Mononuclear cell (primary cell): ENCODE measurements around the gene KRT15. TPM values are rescaled to one million over a fixed set of nuclear protein-coding genes. Genes with fewer than 3 reads are reported as not detected.

ENCODE experiments used
- H3K27me3 ChIP-seq: 2 replicates; pipeline ENCODE4 v1.6.0; 2011; ENCODE audit warnings: low read length, control low read depth; ENCODE audit not compliant: insufficient read depth
- H3K4me1 ChIP-seq: 2 replicates; pipeline ENCODE4 v1.5.1; 2011; ENCODE audit warnings: mild to moderate bottlenecking, low read length, control low read depth; ENCODE audit not compliant: insufficient read depth
- H3K4me3 ChIP-seq: 2 replicates; pipeline ENCODE4 v1.5.1; 2011; ENCODE audit warnings: mild to moderate bottlenecking, low read length, moderate library complexity
- H3K9me3 ChIP-seq: 2 replicates; pipeline ENCODE4 v1.5.1; 2011; ENCODE audit warnings: low read depth, mild to moderate bottlenecking, control low read depth, low read length
- total RNA-seq: library from RNA; depleted of rRNA; stranded (reverse); fragments of >200 nt; gene quantifications from one replicate; pipeline ENCODE4 v1.2.3, GENCODE V29; 2012

Gene KRT15
- total RNA-seq, 1 donor = not detected

GRCh38 chr17:41474863-41475262 lies 43.8 kb downstream of the KRT15 start:
- H3K27me3 ChIP-seq = no peaks in the 10 kb centered on the region
- no peaks in the 10 kb centered on the region for H3K9me3 ChIP-seq
- H3K4me3 ChIP-seq = no peak overlapping the region

GRCh38 chr17:41468346-41468745 lies 50.3 kb downstream of the KRT15 start:
- H3K27me3 ChIP-seq = peaks cover 2% of the 10 kb centered on the region
- no peaks in the 10 kb centered on the region for H3K9me3 ChIP-seq
- no peaks in the 10 kb centered on the region for H3K4me1 ChIP-seq
- no peak overlapping the region for H3K4me3 ChIP-seq

More at GRCh38 chr17:41474863-41475262, 43.8 kb downstream of the KRT15 start:
- H3K4me1 ChIP-seq = peaks cover under 1% of the 10 kb centered on the region

- no peak overlapping the region for H3K4me3 ChIP-seq
- H3K4me1 ChIP-seq = no peaks in the 10 kb centered on the region
- H3K9me3 ChIP-seq = no peaks in the 10 kb centered on the region
- peaks cover 2% of the 10 kb centered on the region for H3K27me3 ChIP-seq
Observed at GRCh38 chr17:41467561-41467960, 51.1 kb downstream of the KRT15 start.

- Histone ChIP-seq H3K4me1 (no peaks in the 10 kb centered on the region), H3K9me3 (no peaks in the 10 kb centered on the region), H3K4me3 (no peak within 1 kb of the TSS), H3K27me3 (peaks cover 2% of the 10 kb centered on the region)
Observed at GRCh38 chr17:41466988-41467387, 51.7 kb downstream of the KRT15 start, which contains the start of gene KRT32. Gene KRT32, minus strand, starts transcription at chr17:41467386. Its CDS starts 61 bp downstream, at chr17:41467325.

- Histone ChIP-seq H3K4me1 (no peaks in the 10 kb centered on the region), H3K27me3 (peaks cover 2% of the 10 kb centered on the region), H3K4me3 (no peak overlapping the region), H3K9me3 (no peaks in the 10 kb centered on the region)
Observed at GRCh38 chr17:41464682-41465081, 54.0 kb downstream of the KRT15 start.

GRCh38 chr17:41464173-41464572 lies 54.5 kb downstream of the KRT15 start:
- Histone ChIP-seq H3K4me1 (no peaks in the 10 kb centered on the region), H3K4me3 (no peak overlapping the region), H3K27me3 (peaks cover 2% of the 10 kb centered on the region), H3K9me3 (no peaks in the 10 kb centered on the region)

GRCh38 chr17:41463746-41464145 lies 54.9 kb downstream of the KRT15 start:
- no peak overlapping the region for H3K4me3 ChIP-seq
- H3K27me3 ChIP-seq = peaks cover 2% of the 10 kb centered on the region
- H3K9me3 ChIP-seq = no peaks in the 10 kb centered on the region
- no peaks in the 10 kb centered on the region for H3K4me1 ChIP-seq

Other genes with a start within 250 kb of the KRT15 start
- gene KRTAP9-7, start 243.2 kb downstream of the KRT15 start, total RNA-seq = not detected
- gene KRTAP29-1, start 216.0 kb downstream of the KRT15 start, total RNA-seq = not detected
- 0.21 TPM for gene KRTAP16-1, start 209.6 kb downstream of the KRT15 start, total RNA-seq
- gene KRTAP17-1, start 203.2 kb downstream of the KRT15 start, total RNA-seq = not detected
- not detected for gene KRT33A, start 168.1 kb downstream of the KRT15 start, total RNA-seq
- not detected for gene KRT33B, start 149.1 kb downstream of the KRT15 start, total RNA-seq
- 0.10 TPM for gene KRT34, start 136.6 kb downstream of the KRT15 start, total RNA-seq
- not detected for gene KRT31, start 121.3 kb downstream of the KRT15 start, total RNA-seq
- gene KRT37, start 94.3 kb downstream of the KRT15 start, total RNA-seq = not detected
- not detected for gene KRT38, start 77.9 kb downstream of the KRT15 start, total RNA-seq
- not detected for gene KRT32, start 51.5 kb downstream of the KRT15 start, total RNA-seq
- not detected for gene KRT35, start 37.7 kb downstream of the KRT15 start, total RNA-seq
- not detected for gene KRT36, start 29.0 kb downstream of the KRT15 start, total RNA-seq
- 0.73 TPM for gene KRT13, start 13.3 kb downstream of the KRT15 start, total RNA-seq
- gene KRT19, start 9.4 kb upstream of the KRT15 start, total RNA-seq = 0.21 TPM
- 0.10 TPM for gene KRT9, start 53.2 kb upstream of the KRT15 start, total RNA-seq
- not detected for gene KRT14, start 68.0 kb upstream of the KRT15 start, total RNA-seq
- not detected for gene KRT16, start 93.9 kb upstream of the KRT15 start, total RNA-seq
- gene KRT17, start 105.7 kb upstream of the KRT15 start, total RNA-seq = 0.42 TPM
- gene EIF1, start 170.0 kb upstream of the KRT15 start, total RNA-seq = 719 TPM
- not detected for gene GAST, start 193.4 kb upstream of the KRT15 start, total RNA-seq
- not detected for gene HAP1, start 215.8 kb upstream of the KRT15 start, total RNA-seq